Chondrocyte (in vitro differentiated cells): ENCODE measurements around the gene PTH1R. TPM values are rescaled to one million over a fixed set of nuclear protein-coding genes. Genes with fewer than 3 reads are reported as not detected.

Experiments
- DNase-seq: peaks from one replicate; pipeline ENCODE4 v3.0.0; 2021; ENCODE audit warnings: mixed read lengths, low spot score
- H3K27ac Mint-ChIP-seq: one replicate; pipeline ENCODE4 v1.8.0; 2021; ENCODE audit warnings: mild to moderate bottlenecking, moderate library complexity, mixed read lengths; ENCODE audit not compliant: unreplicated experiment
- H3K27me3 Mint-ChIP-seq: 2 replicates; pipeline ENCODE4 v1.8.0; 2021; ENCODE audit warnings: low read depth, mixed read lengths
- H3K36me3 Mint-ChIP-seq: 2 replicates; pipeline ENCODE4 v1.8.0; 2021; ENCODE audit warnings: low read depth, mixed read lengths
- H3K4me1 Mint-ChIP-seq: 2 replicates; pipeline ENCODE4 v1.8.0; 2021; ENCODE audit warnings: low read depth, mild to moderate bottlenecking, mixed read lengths
- H3K4me3 Mint-ChIP-seq: one replicate; pipeline ENCODE4 v1.8.0; 2021; ENCODE audit warnings: mild to moderate bottlenecking, moderate library complexity, mixed read lengths; ENCODE audit not compliant: unreplicated experiment
- H3K9me3 Mint-ChIP-seq: 2 replicates; pipeline ENCODE4 v1.8.0; 2021; ENCODE audit warnings: low read depth, mixed read lengths
- total RNA-seq: library from RNA; stranded (reverse); gene quantifications from 3 replicates; pipeline ENCODE4 v1.2.1, GENCODE V29; 2021
- TF ChIP-seq, protein P1 (sequence below): fragments of 200-600 bp; sonication (generic); IDR thresholded peaks from 2 replicates; pipeline ENCODE4 v1.5.0; 2021; ENCODE audit warnings: antibody characterized with exemption, mild to moderate bottlenecking, moderate library complexity

The PTH1R gene
- total RNA-seq, 1 donor from 2014 or later: 3.1 TPM

DNA sequence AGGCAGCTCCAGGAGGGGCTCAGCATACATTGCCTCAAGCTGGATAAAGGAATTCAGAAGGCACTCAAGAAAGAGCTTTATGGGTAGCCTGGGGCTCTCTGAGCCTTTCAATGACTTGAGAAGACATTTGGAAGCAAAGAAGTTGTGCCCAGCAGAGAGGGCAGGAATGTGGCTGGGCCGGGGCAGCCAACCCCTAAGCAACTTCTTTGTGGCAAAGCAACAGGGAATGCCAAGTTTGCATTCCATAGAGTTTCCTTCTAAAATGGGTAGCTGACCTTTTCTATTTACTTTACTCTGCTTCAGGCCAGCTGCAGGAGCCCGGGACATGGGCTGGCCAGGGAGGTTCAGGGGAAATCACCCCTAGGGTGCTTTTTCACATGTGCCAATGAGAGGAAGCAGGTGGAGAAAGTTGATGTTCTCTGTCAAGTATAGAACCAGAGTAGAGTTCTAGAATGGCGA lies 53.5 kb downstream of the PTH1R start:
- Mint-ChIP-seq H3K27me3 (no peaks in the 10 kb centered on the region), H3K36me3 (peaks cover 6% of the 10 kb centered on the region), H3K27ac (peak overlapping the region; percentile 85), H3K9me3 (no peaks in the 10 kb centered on the region), H3K4me3 (peak overlapping the region; percentile 23), H3K4me1 (peaks cover 70% of the 10 kb centered on the region)
- DNase-seq: no peak
- TF ChIP-seq, protein P1, sequence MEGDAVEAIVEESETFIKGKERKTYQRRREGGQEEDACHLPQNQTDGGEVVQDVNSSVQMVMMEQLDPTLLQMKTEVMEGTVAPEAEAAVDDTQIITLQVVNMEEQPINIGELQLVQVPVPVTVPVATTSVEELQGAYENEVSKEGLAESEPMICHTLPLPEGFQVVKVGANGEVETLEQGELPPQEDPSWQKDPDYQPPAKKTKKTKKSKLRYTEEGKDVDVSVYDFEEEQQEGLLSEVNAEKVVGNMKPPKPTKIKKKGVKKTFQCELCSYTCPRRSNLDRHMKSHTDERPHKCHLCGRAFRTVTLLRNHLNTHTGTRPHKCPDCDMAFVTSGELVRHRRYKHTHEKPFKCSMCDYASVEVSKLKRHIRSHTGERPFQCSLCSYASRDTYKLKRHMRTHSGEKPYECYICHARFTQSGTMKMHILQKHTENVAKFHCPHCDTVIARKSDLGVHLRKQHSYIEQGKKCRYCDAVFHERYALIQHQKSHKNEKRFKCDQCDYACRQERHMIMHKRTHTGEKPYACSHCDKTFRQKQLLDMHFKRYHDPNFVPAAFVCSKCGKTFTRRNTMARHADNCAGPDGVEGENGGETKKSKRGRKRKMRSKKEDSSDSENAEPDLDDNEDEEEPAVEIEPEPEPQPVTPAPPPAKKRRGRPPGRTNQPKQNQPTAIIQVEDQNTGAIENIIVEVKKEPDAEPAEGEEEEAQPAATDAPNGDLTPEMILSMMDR: no peak

GRCh38 chr3:46931631-46932331 lies 54.3 kb downstream of the PTH1R start:
- DNase-seq: no peak
- H3K27me3 Mint-ChIP-seq: no peaks in the 10 kb centered on the region
- peaks cover 6% of the 10 kb centered on the region for H3K36me3 Mint-ChIP-seq
- TF ChIP-seq, protein P1: no peak
- H3K4me3 Mint-ChIP-seq: peak overlapping the region; percentile 4
- H3K9me3 Mint-ChIP-seq: no peaks in the 10 kb centered on the region
- peaks cover 76% of the 10 kb centered on the region for H3K4me1 Mint-ChIP-seq
- peak overlapping the region; percentile 85 for H3K27ac Mint-ChIP-seq

- H3K4me1 Mint-ChIP-seq: peaks cover 77% of the 10 kb centered on the region
- H3K4me3 Mint-ChIP-seq: no peak overlapping the region
- H3K27ac Mint-ChIP-seq: peak overlapping the region; percentile 85
- H3K36me3 Mint-ChIP-seq: peaks cover 3% of the 10 kb centered on the region
- DNase-seq: no peak
- no peaks in the 10 kb centered on the region for H3K9me3 Mint-ChIP-seq
- TF ChIP-seq, protein P1: peak; percentile 28
- no peaks in the 10 kb centered on the region for H3K27me3 Mint-ChIP-seq
These were observed 55.1 kb downstream of the PTH1R start for GRCh38 chr3:46932455-46933225.

DNA sequence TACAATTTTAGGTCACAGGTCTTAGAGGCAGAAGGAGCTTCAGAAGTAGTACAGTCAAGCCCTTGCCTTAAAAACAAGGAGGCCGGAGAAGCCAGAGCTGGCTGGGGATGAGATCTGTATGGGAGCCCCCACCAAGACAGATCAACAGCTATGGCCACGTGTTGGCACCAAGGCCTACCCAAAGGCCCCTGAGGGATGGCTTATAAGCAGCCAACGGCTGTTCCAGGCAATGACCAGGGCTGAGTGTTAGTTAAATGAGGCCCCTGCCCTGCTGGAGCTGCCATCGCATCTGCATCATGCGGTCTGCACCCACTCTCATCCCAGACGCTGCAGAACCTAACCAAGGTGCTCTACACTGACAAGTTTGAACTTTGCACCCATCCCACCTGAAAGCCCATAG lies 55.7 kb downstream of the PTH1R start:
- Mint-ChIP-seq H3K4me1 (peaks cover 77% of the 10 kb centered on the region), H3K9me3 (no peaks in the 10 kb centered on the region), H3K27ac (peak overlapping the region; percentile 49), H3K27me3 (no peaks in the 10 kb centered on the region), H3K4me3 (no peak overlapping the region), H3K36me3 (peaks cover 6% of the 10 kb centered on the region)
- DNase-seq: no peak
- TF ChIP-seq, protein P1: no peak

GRCh38 chr3:46934072-46934471 lies 56.6 kb downstream of the PTH1R start:
- DNase-seq: no peak
- peaks cover 72% of the 10 kb centered on the region for H3K4me1 Mint-ChIP-seq
- H3K27ac Mint-ChIP-seq: peak overlapping the region; percentile 95
- H3K4me3 Mint-ChIP-seq: no peak overlapping the region
- no peaks in the 10 kb centered on the region for H3K9me3 Mint-ChIP-seq
- H3K36me3 Mint-ChIP-seq: peaks cover 6% of the 10 kb centered on the region
- TF ChIP-seq, protein P1: no peak
- H3K27me3 Mint-ChIP-seq: no peaks in the 10 kb centered on the region
